ENCODE measurements around the gene HOMER2. TPM values are rescaled to one million over a fixed set of nuclear protein-coding genes. Genes with fewer than 3 reads are reported as not detected.

The HOMER2 gene
- total RNA-seq, 4 donors from 2014 or later: 0.40 to 25.1 (median 6.1) TPM

- no peaks in the 10 kb centered on the region for H3K27me3 ChIP-seq
- no peaks in the 10 kb centered on the region for H3K36me3 ChIP-seq
- H3K4me1 ChIP-seq: peaks cover 0 to 6% (median 0%) of the 10 kb centered on the region in 4 donors
- intact Hi-C loops (cut with DNase I; ENCODE audit: low total_unique reads): no loop called here
- DNase-seq: no peak
- no peaks in the 10 kb centered on the region for H3K9me3 ChIP-seq
- TF ChIP-seq EP300 (IDR thresholded peaks at IDR 0.05; ENCODE audit: low read depth) (no peak), CTCF (IDR thresholded peaks at IDR 0.05) (no peak), POLR2AphosphoS5 (IDR thresholded peaks at IDR 0.05) (no peak), POLR2A (IDR thresholded peaks at IDR 0.05) (no peak)
- 83% methylated on average over 2 of the region's 2 CpGs; no CpG with 5 or more reads in 1 of the 2 donors for WGBS, 2 donors (ENCODE audit: low coverage in 1 of 2)
- in situ Hi-C loops (cut with MboI; ENCODE audit: low pct_ligation_motif_present in 1 of 4, low pct_unique_long_range_greater_than_20kb in 1 of 4, low sequenced_read_pairs in 3 of 4): no loop called here
- H3K27ac ChIP-seq: no peak overlapping the region
- H3K4me3 ChIP-seq: no peak overlapping the region
Observed at GRCh38 chr15:82803793-82804574, 148.5 kb downstream of the HOMER2 start.

GRCh38 chr15:82802497-82802896 is 150.0 kb downstream of the HOMER2 start:
- in situ Hi-C loops (cut with MboI; ENCODE audit: low pct_ligation_motif_present in 1 of 4, low pct_unique_long_range_greater_than_20kb in 1 of 4, low sequenced_read_pairs in 3 of 4) (no loop called here), intact Hi-C loops (cut with DNase I; ENCODE audit: low total_unique reads) (no loop called here)
- H3K27ac ChIP-seq: no peak overlapping the region
- no peak overlapping the region for H3K4me3 ChIP-seq
- no peak for TF ChIP-seq POLR2AphosphoS5 (IDR thresholded peaks at IDR 0.05)
- no peak for TF ChIP-seq CTCF (IDR thresholded peaks at IDR 0.05)
- TF ChIP-seq EP300 (IDR thresholded peaks at IDR 0.05; ENCODE audit: low read depth): no peak
- no peak for TF ChIP-seq POLR2A (IDR thresholded peaks at IDR 0.05)
- DNase-seq: no peak
- no peaks in the 10 kb centered on the region for H3K9me3 ChIP-seq
- no peaks in the 10 kb centered on the region for H3K4me1 ChIP-seq
- H3K36me3 ChIP-seq: no peaks in the 10 kb centered on the region
- WGBS, 2 donors (ENCODE audit: low coverage in 1 of 2): 44% methylated on average over 1 of the region's 1 CpG; no CpG with 5 or more reads in 1 of the 2 donors
- H3K27me3 ChIP-seq: no peaks in the 10 kb centered on the region

GRCh38 chr15:82799183-82799841 is 153.2 kb downstream of the HOMER2 start:
- intact Hi-C loops (cut with DNase I; ENCODE audit: low total_unique reads): no loop called here
- TF ChIP-seq CTCF (IDR thresholded peaks at IDR 0.05) (no peak), POLR2AphosphoS5 (IDR thresholded peaks at IDR 0.05) (no peak), EP300 (IDR thresholded peaks at IDR 0.05; ENCODE audit: low read depth) (no peak), POLR2A (IDR thresholded peaks at IDR 0.05) (no peak)
- in situ Hi-C loops (cut with MboI; ENCODE audit: low pct_ligation_motif_present in 1 of 4, low pct_unique_long_range_greater_than_20kb in 1 of 4, low sequenced_read_pairs in 3 of 4): no loop called here
- no peaks in the 10 kb centered on the region for H3K9me3 ChIP-seq
- H3K4me3 ChIP-seq: no peak overlapping the region
- no peak overlapping the region for H3K27ac ChIP-seq
- no peaks in the 10 kb centered on the region for H3K36me3 ChIP-seq
- 74 to 79% methylated on average over 3 to 7 of the region's 7 CpGs for WGBS, 2 donors (ENCODE audit: low coverage in 1 of 2)
- H3K4me1 ChIP-seq: no peaks in the 10 kb centered on the region
- DNase-seq: no peak
- no peaks in the 10 kb centered on the region for H3K27me3 ChIP-seq

Other genes with a start within 250 kb of the HOMER2 start
- 10 to 100 TPM in 1 of 4 donors, 1 to 10 TPM in 2, not detected in 1; 1.7 to 36.8 (median 2.2) TPM for gene AP3B2, start 242.8 kb downstream of the HOMER2 start, total RNA-seq
- gene FSD2, start 146.7 kb downstream of the HOMER2 start, total RNA-seq: not detected
- 10 to 100 TPM in 1 of 4 donors, 1 to 10 TPM in 3; 6.4 to 14.2 (median 8.8) TPM for gene WHAMM, start 143.1 kb downstream of the HOMER2 start, total RNA-seq
- gene RAMAC, start 33.5 kb upstream of the HOMER2 start, total RNA-seq: 10 to 100 TPM in 2 of 4 donors, 1 to 10 TPM in 2; 2.6 to 16.8 (median 10.6) TPM
- gene C15orf40, start 58.9 kb upstream of the HOMER2 start, total RNA-seq: 10 to 100 TPM; 10.6 to 42.8 (median 18.9) TPM
- gene BTBD1, start 114.5 kb upstream of the HOMER2 start, total RNA-seq: 10 to 100 TPM; 65.7 to 96.1 (median 74.1) TPM
- 1 to 10 TPM in 1 of 4 donors, under 1 TPM in 1, not detected in 2; 0.96 to 1.7 TPM for gene TM6SF1, start 154.9 kb upstream of the HOMER2 start, total RNA-seq